Vagina (tissue), 2 donors: ENCODE data around the gene ARAP3. TPM values are rescaled to one million over a fixed set of nuclear protein-coding genes. Genes with fewer than 3 reads are reported as not detected.

Source experiments
- DNase-seq, 2 donors: peaks; one replicate each; pipeline ENCODE4 v3.0.0-alpha.2; 2017; ENCODE audit errors: extremely low spot score in 2 of 2
- H3K27ac ChIP-seq: fragments of 200-600 bp; sonication (generic); one replicate; pipeline ENCODE4 v1.5.1; 2019
- H3K27me3 ChIP-seq: fragments of 200-600 bp; sonication (generic); one replicate; pipeline ENCODE4 v1.5.1; 2019
- H3K36me3 ChIP-seq, 2 donors: fragments of 200-600 bp; sonication (generic); one replicate each; pipeline ENCODE4 v1.5.1; 2017 to 2019
- H3K4me1 ChIP-seq: fragments of 200-600 bp; sonication (generic); one replicate; pipeline ENCODE4 v1.5.1; 2019
- H3K4me3 ChIP-seq, 2 donors: fragments of 200-600 bp; sonication (generic); 1 replicate in 1 of 2; 2 replicates in 1 of 2; pipeline ENCODE4 v1.5.1; 2016 to 2019
- H3K9me3 ChIP-seq: fragments of 200-600 bp; sonication (generic); one replicate; pipeline ENCODE4 v1.5.1; 2019
- CTCF ChIP-seq, 3 experiments: fragments of 450-650 bp in 2 of 3; fragments of 200-600 bp in 1 of 3; sonication (generic) in 1 of 3; IDR thresholded peaks; one replicate each; pipeline ENCODE4 v1.5.1; 2017 to 2019; ENCODE audit warnings: antibody characterized with exemption in 3 of 3, mild to moderate bottlenecking in 2 of 3, moderate library complexity in 2 of 3
- POLR2A ChIP-seq, 2 donors: fragments of 450-650 bp; IDR thresholded peaks; one replicate each; pipeline ENCODE4 v1.6.1; 2017; ENCODE audit warnings: antibody characterized with exemption in 2 of 2, mild to moderate bottlenecking in 2 of 2, moderate library complexity in 2 of 2
- POLR2AphosphoS5 ChIP-seq, 2 donors: sonication (generic); formaldehyde crosslinking; IDR thresholded peaks; one replicate each; pipeline ENCODE4 v1.9.0; 2017; ENCODE audit warnings: antibody characterized with exemption in 2 of 2, mild to moderate bottlenecking in 2 of 2, low read depth in 1 of 2; ENCODE audit not compliant: insufficient read depth in 1 of 2
- intact Hi-C: fragments of 100-400 bp; cut with DNase I; formaldehyde crosslinking; loops from one replicate; pipeline ENCODE4 v1.15.1; 2023
- total RNA-seq: library from RNA; depleted of rRNA; stranded (reverse); fragments of >200 nt; gene quantifications from one replicate; pipeline ENCODE4 v1.2.3, GENCODE V29; 2016

The ARAP3 gene
- total RNA-seq, 1 donor from 2014 or later, result 13.3 TPM

- Histone ChIP-seq H3K4me1 (no peaks in the 10 kb centered on the region), H3K36me3 (no peaks in the 10 kb centered on the region), H3K4me3 (no peak overlapping the region), H3K27ac (no peak overlapping the region), H3K27me3 (no peaks in the 10 kb centered on the region), H3K9me3 (no peaks in the 10 kb centered on the region)
- intact Hi-C loops, result no loop called here
- DNase-seq, result no peak
- no peak for TF ChIP-seq POLR2A (IDR thresholded peaks at IDR 0.05)
- TF ChIP-seq CTCF (IDR thresholded peaks at IDR 0.05), result peak; percentile 79 to 89 (median 83)
- TF ChIP-seq POLR2AphosphoS5 (IDR thresholded peaks at IDR 0.05; ENCODE audit: insufficient read depth in 1 of 2, low read depth in 1 of 2), result peak in 1 of 2 donors; percentile 31
Observed at GRCh38 chr5:141664733-141665461, 17.1 kb downstream of the ARAP3 start.

GRCh38 chr5:141663506-141663905 is 18.5 kb downstream of the ARAP3 start:
- Histone ChIP-seq H3K27ac (no peak overlapping the region), H3K4me3 (no peak overlapping the region), H3K4me1 (no peaks in the 10 kb centered on the region), H3K27me3 (no peaks in the 10 kb centered on the region), H3K9me3 (no peaks in the 10 kb centered on the region), H3K36me3 (no peaks in the 10 kb centered on the region)
- TF ChIP-seq CTCF (IDR thresholded peaks at IDR 0.05) (no peak), POLR2AphosphoS5 (IDR thresholded peaks at IDR 0.05; ENCODE audit: insufficient read depth in 1 of 2, low read depth in 1 of 2) (no peak), POLR2A (IDR thresholded peaks at IDR 0.05) (no peak)
- intact Hi-C loops, result no loop called here
- DNase-seq, result no peak

GRCh38 chr5:141662028-141662427 is 20.0 kb downstream of the ARAP3 start:
- Histone ChIP-seq H3K4me3 (no peak overlapping the region), H3K4me1 (no peaks in the 10 kb centered on the region), H3K36me3 (no peaks in the 10 kb centered on the region), H3K9me3 (no peaks in the 10 kb centered on the region), H3K27ac (no peak overlapping the region), H3K27me3 (no peaks in the 10 kb centered on the region)
- intact Hi-C loops, result no loop called here
- no peak for DNase-seq
- TF ChIP-seq POLR2AphosphoS5 (IDR thresholded peaks at IDR 0.05; ENCODE audit: insufficient read depth in 1 of 2, low read depth in 1 of 2) (no peak), POLR2A (IDR thresholded peaks at IDR 0.05) (no peak), CTCF (IDR thresholded peaks at IDR 0.05) (no peak)

GRCh38 chr5:141657937-141658545 is 24.0 kb downstream of the ARAP3 start:
- TF ChIP-seq POLR2AphosphoS5 (IDR thresholded peaks at IDR 0.05; ENCODE audit: insufficient read depth in 1 of 2, low read depth in 1 of 2) (no peak), POLR2A (IDR thresholded peaks at IDR 0.05) (no peak), CTCF (IDR thresholded peaks at IDR 0.05) (no peak)
- no peak overlapping the region for H3K27ac ChIP-seq
- no peaks in the 10 kb centered on the region for H3K4me1 ChIP-seq
- no peaks in the 10 kb centered on the region for H3K27me3 ChIP-seq
- DNase-seq, result no peak
- no peak overlapping the region for H3K4me3 ChIP-seq
- no peaks in the 10 kb centered on the region for H3K9me3 ChIP-seq
- H3K36me3 ChIP-seq, result peaks cover 0 to 14% of the 10 kb centered on the region in 2 donors
- intact Hi-C loops, result no loop called here

- no peak overlapping the region for H3K27ac ChIP-seq
- H3K9me3 ChIP-seq, result no peaks in the 10 kb centered on the region
- no peak for DNase-seq
- H3K4me3 ChIP-seq, result no peak overlapping the region
- no peaks in the 10 kb centered on the region for H3K4me1 ChIP-seq
- intact Hi-C loops, result no loop called here
- TF ChIP-seq POLR2AphosphoS5 (IDR thresholded peaks at IDR 0.05; ENCODE audit: insufficient read depth in 1 of 2, low read depth in 1 of 2), result no peak
- no peak for TF ChIP-seq CTCF (IDR thresholded peaks at IDR 0.05)
- TF ChIP-seq POLR2A (IDR thresholded peaks at IDR 0.05), result no peak
- no peaks in the 10 kb centered on the region for H3K27me3 ChIP-seq
- H3K36me3 ChIP-seq, result peaks cover 0 to 14% of the 10 kb centered on the region in 2 donors
Observed at GRCh38 chr5:141657404-141657803, 24.6 kb downstream of the ARAP3 start.
